ENCODE results near the gene CD207.

Gene CD207

DNA sequence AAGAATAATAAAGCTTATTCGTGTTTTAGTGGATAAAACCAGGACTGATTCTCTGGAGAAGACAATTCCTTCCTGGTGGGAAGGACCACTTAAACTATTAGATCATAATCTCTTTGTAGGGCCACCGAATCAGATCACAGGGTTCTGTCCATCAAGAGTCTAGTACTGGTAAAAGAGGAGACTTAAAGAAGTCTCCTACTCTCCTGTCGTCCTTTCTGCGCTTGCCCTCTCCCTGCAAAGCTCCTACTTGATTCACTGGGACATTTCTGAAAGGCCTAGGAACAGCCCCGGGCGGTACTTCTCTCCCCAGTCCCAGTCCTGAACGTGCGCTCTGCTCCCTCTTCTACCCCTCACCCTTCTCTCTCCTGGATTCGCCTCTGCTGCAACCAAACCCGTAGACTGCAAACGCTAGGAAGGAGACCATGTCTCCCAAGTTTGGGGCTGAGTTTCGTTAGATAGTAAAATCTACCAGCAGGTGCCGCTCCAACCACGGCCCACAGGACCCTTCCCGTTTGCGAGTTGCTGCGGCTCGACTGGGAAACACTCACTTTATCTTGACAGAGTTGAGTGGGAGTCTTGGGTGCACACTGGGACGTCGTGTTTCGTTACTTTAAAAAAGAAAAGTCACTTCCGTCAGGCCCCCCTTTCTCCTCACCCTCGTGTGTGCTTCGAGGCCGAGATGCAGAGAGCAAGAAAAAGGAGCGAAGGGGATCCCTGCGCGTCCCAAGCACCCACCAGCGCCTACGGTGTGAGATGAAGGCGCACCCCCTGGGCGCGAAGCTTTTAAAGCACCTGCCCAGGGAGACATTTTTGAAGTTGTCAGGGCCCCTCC lies 46.1 kb downstream of the CD207 start:
- no peaks in the 10 kb centered on the region for H3K9me3 Mint-ChIP-seq
- no peaks in the 10 kb centered on the region for H3K36me3 Mint-ChIP-seq
- no peak overlapping the region for H3K27ac Mint-ChIP-seq
- DNase-seq (ENCODE audit: low spot score in 2 of 2) (peak; percentile 42 to 85), ATAC-seq (peak; percentile 81)
- H3K4me1 Mint-ChIP-seq = peaks cover 8% of the 10 kb centered on the region
- H3K4me3 Mint-ChIP-seq = peak overlapping the region; percentile 60

DNA sequence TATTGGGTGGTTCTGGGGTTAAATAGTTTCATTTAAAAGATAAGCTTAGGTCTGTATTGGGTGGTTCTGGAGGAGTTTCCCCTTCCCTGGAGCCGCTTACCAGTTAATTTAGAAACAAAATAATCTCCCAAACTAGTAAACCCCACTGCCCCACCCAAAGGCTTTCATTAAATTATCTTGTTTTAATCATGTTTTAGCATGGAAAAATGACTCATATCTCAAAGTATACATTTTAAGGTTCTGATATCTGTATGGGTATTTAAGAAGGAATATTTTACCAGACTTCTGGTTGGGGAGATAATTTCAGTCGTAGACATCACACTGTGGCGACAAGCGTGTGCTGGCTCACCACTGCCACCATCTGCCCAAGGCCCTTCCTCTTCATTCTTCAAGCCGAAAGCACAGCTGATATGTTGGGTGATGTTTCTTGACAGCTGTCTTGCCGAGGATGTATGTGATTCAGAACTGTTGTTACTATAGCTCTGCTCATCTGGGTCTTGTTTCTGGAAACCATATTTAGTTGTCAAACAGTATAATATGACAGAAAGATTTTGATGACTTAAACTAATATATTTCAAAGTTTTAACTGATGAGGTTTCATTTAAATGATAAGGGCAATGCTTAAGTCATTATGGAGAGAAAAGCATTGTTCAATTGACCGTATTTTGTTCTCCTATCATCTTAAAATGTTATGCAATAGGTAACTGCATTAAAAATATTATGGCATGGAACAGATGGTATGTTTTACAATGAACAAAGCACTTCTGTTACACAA lies 50.3 kb downstream of the CD207 start:
- no peak for DNase-seq (ENCODE audit: low spot score in 2 of 2)
- Mint-ChIP-seq H3K27ac (no peak overlapping the region), H3K36me3 (no peaks in the 10 kb centered on the region), H3K9me3 (no peaks in the 10 kb centered on the region), H3K4me3 (no peak overlapping the region), H3K4me1 (peaks cover 8% of the 10 kb centered on the region)
- peak; percentile 68 for ATAC-seq

DNA sequence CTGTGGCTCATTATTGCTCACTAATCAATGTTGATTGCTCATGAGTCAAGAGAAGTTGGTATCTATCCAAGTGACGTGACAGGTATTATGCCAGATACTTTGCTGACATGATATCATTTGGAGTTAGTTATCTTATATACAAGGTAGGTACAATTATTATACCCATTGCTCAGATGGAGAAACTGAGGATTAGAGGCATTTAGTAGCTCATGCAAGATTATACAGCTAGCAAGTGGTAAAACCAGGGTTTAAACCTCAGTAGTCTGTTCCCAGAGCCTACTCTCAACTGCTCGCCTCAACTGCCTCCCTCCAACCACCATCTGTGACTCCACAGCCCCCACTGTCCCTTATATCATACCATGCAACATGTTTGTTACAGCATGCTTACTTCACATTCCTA lies 51.3 kb downstream of the CD207 start:
- Mint-ChIP-seq H3K9me3 (no peaks in the 10 kb centered on the region), H3K4me1 (peaks cover 2% of the 10 kb centered on the region), H3K4me3 (no peak overlapping the region), H3K36me3 (no peaks in the 10 kb centered on the region), H3K27ac (no peak overlapping the region)
- DNase-seq (ENCODE audit: low spot score in 2 of 2) (no peak), ATAC-seq (no peak)
